HEK293 (cell line): ENCODE data around the gene INTS6.

Experiments used
- CTCF ChIA-PET: fragments of 350-600 bp; formaldehyde crosslinking; extraction: SDS; loops from one replicate; lab custom pipeline; 2021; ENCODE audit warnings: antibody characterized with exemption; lab: Yijun Ruan, JAX
- POLR2A ChIA-PET: fragments of 300-600 bp; formaldehyde crosslinking; extraction: SDS; loops from one replicate; lab custom pipeline; 2020; ENCODE audit warnings: antibody characterized with exemption, inconsistent platforms; lab: Yijun Ruan, JAX
- H3K27ac ChIP-seq: fragments of 200-500 bp; sonication (Bioruptor generic); 2 replicates; pipeline ENCODE4 v1.5.1; 2014; ENCODE audit warnings: low read depth, low read length, control low read depth, inconsistent platforms; ENCODE audit errors: extremely low read depth
- H3K36me3 ChIP-seq, 2 experiments: fragments of 200-500 bp in 1 of 2; sonication (Bioruptor generic) in 1 of 2; 1 replicate in 1 of 2; 2 replicates in 1 of 2; pipeline ENCODE4 v1.5.1; 2014 to 2017; ENCODE audit warnings: inconsistent platforms in 2 of 2, low read length in 2 of 2; ENCODE audit not compliant: control insufficient read depth in 2 of 2, insufficient read depth in 1 of 2
- H3K4me1 ChIP-seq: fragments of 200-500 bp; sonication (Bioruptor generic); 2 replicates; pipeline ENCODE4 v1.5.1; 2014; ENCODE audit warnings: mild to moderate bottlenecking, low read length, inconsistent platforms; ENCODE audit not compliant: control insufficient read depth, insufficient read depth
- H3K4me3 ChIP-seq: 2 replicates; pipeline ENCODE4 v1.5.1; 2011; ENCODE audit warnings: low read depth, mild to moderate bottlenecking, control low read depth, low read length, moderate library complexity
- H3K9me3 ChIP-seq: fragments of 200-500 bp; sonication (Bioruptor generic); 2 replicates; pipeline ENCODE4 v1.5.1; 2014; ENCODE audit warnings: low read depth, low read length, inconsistent platforms; ENCODE audit not compliant: control insufficient read depth, insufficient read depth
- EGR2 ChIP-seq: fragments of 450-650 bp; formaldehyde crosslinking; IDR thresholded peaks from 2 replicates; pipeline ENCODE4 v1.5.1; 2016; ENCODE audit warnings: low read depth, missing biosample characterization, missing genetic modification characterization
- GLIS1 ChIP-seq: fragments of 450-650 bp; formaldehyde crosslinking; IDR thresholded peaks from 2 replicates; pipeline ENCODE4 v1.5.1; 2016; ENCODE audit warnings: missing biosample characterization, missing genetic modification characterization
- HOXA7 ChIP-seq: sonication (generic); formaldehyde crosslinking; IDR thresholded peaks from 2 replicates; pipeline ENCODE4 v1.8.1; 2022; ENCODE audit warnings: missing genetic modification reagents, borderline replicate concordance
- SCRT2 ChIP-seq: fragments of 450-650 bp; formaldehyde crosslinking; IDR thresholded peaks from 2 replicates; pipeline ENCODE4 v1.5.1; 2016; ENCODE audit warnings: missing biosample characterization, missing genetic modification characterization
- TSHZ1 ChIP-seq: fragments of 450-650 bp; formaldehyde crosslinking; IDR thresholded peaks from 2 replicates; pipeline ENCODE4 v1.5.1; 2016; ENCODE audit warnings: missing biosample characterization, missing genetic modification characterization, borderline replicate concordance
- YY2 ChIP-seq: fragments of 450-650 bp; formaldehyde crosslinking; IDR thresholded peaks from 2 replicates; pipeline ENCODE4 v1.5.1; 2016; ENCODE audit warnings: missing biosample characterization, missing genetic modification characterization
- ZBTB10 ChIP-seq: fragments of 450-650 bp; formaldehyde crosslinking; IDR thresholded peaks from 2 replicates; pipeline ENCODE4 v1.5.1; 2016; ENCODE audit warnings: missing biosample characterization, missing genetic modification characterization
- ZEB2 ChIP-seq: fragments of 450-650 bp; formaldehyde crosslinking; IDR thresholded peaks from 2 replicates; pipeline ENCODE4 v1.5.1; 2016; ENCODE audit warnings: missing biosample characterization, missing genetic modification characterization
- ZFP69B ChIP-seq: fragments of 450-650 bp; formaldehyde crosslinking; IDR thresholded peaks from 2 replicates; pipeline ENCODE4 v1.5.1; 2016; ENCODE audit warnings: missing biosample characterization, missing genetic modification characterization
- ZNF138 ChIP-seq: fragments of 450-650 bp; formaldehyde crosslinking; IDR thresholded peaks from 2 replicates; pipeline ENCODE4 v1.5.1; 2016; ENCODE audit warnings: missing biosample characterization, missing genetic modification characterization, borderline replicate concordance
- ZNF140 ChIP-seq: fragments of 450-650 bp; formaldehyde crosslinking; IDR thresholded peaks from 2 replicates; pipeline ENCODE4 v1.5.1; 2016; ENCODE audit warnings: missing biosample characterization, missing genetic modification characterization
- ZNF26 ChIP-seq: fragments of 450-650 bp; formaldehyde crosslinking; IDR thresholded peaks from 2 replicates; pipeline ENCODE4 v1.5.1; 2016; ENCODE audit warnings: missing biosample characterization, missing genetic modification characterization
- ZNF292 ChIP-seq: fragments of 450-650 bp; formaldehyde crosslinking; IDR thresholded peaks from 2 replicates; pipeline ENCODE4 v1.5.1; 2016; ENCODE audit warnings: low read depth, missing biosample characterization, missing genetic modification characterization, borderline replicate concordance
- ZNF302 ChIP-seq: fragments of 450-650 bp; formaldehyde crosslinking; IDR thresholded peaks from 2 replicates; pipeline ENCODE4 v1.5.1; 2016; ENCODE audit warnings: missing biosample characterization, missing genetic modification characterization, low read depth
- ZNF335 ChIP-seq: fragments of 450-650 bp; formaldehyde crosslinking; conservative IDR thresholded peaks from 2 replicates; pipeline ENCODE4 v1.5.1; 2016; ENCODE audit warnings: missing biosample characterization, missing genetic modification characterization
- ZNF391 ChIP-seq: fragments of 450-650 bp; formaldehyde crosslinking; IDR thresholded peaks from 2 replicates; pipeline ENCODE4 v1.5.1; 2016; ENCODE audit warnings: low read depth, missing biosample characterization, missing genetic modification characterization, borderline replicate concordance
- ZNF473 ChIP-seq: fragments of 450-650 bp; formaldehyde crosslinking; IDR thresholded peaks from 2 replicates; pipeline ENCODE4 v1.5.1; 2017; ENCODE audit warnings: missing biosample characterization, missing genetic modification characterization
- ZNF558 ChIP-seq: fragments of 450-650 bp; formaldehyde crosslinking; IDR thresholded peaks from 2 replicates; pipeline ENCODE4 v1.5.1; 2016; ENCODE audit warnings: missing biosample characterization, missing genetic modification characterization
- ZNF571 ChIP-seq: fragments of 450-650 bp; formaldehyde crosslinking; IDR thresholded peaks from 2 replicates; pipeline ENCODE4 v1.5.0; 2017; ENCODE audit warnings: missing biosample characterization, missing genetic modification characterization
- ZNF639 ChIP-seq: fragments of 450-650 bp; formaldehyde crosslinking; IDR thresholded peaks from 2 replicates; pipeline ENCODE4 v1.5.1; 2016; ENCODE audit warnings: missing biosample characterization, missing genetic modification characterization
- ZNF660 ChIP-seq: fragments of 450-650 bp; IDR thresholded peaks from 2 replicates; pipeline ENCODE4 v1.5.1; 2018; ENCODE audit warnings: missing biosample characterization, mild to moderate bottlenecking, missing genetic modification characterization
- ZNF664 ChIP-seq: fragments of 450-650 bp; formaldehyde crosslinking; IDR thresholded peaks from 2 replicates; pipeline ENCODE4 v1.5.1; 2016; ENCODE audit warnings: missing biosample characterization, missing genetic modification characterization
- ZNF76 ChIP-seq: fragments of 450-650 bp; formaldehyde crosslinking; IDR thresholded peaks from 2 replicates; pipeline ENCODE4; 2016; ENCODE audit warnings: low read depth, missing biosample characterization, missing genetic modification characterization, borderline replicate concordance

Gene INTS6

GRCh38 chr13:51499841-51500240 lies 47.0 kb upstream of the INTS6 start (continued):
- TF ChIP-seq ZNF639 (tag by site-specific recombination) (no peak), ZEB2 (tag by site-specific recombination) (no peak), SCRT2 (tag by site-specific recombination) (no peak), TSHZ1 (tag by site-specific recombination) (no peak)

- Histone ChIP-seq H3K27ac (no peak overlapping the region), H3K9me3 (no peaks in the 10 kb centered on the region), H3K36me3 (no peaks in the 10 kb centered on the region), H3K4me3 (no peak overlapping the region), H3K4me1 (no peaks in the 10 kb centered on the region)
- TF ChIP-seq ZBTB10 (no peak), ZNF664 (tag by site-specific recombination) (no peak), ZNF558 (tag by site-specific recombination) (no peak), ZNF571 (tag by site-specific recombination) (no peak), ZFP69B (tag by site-specific recombination) (no peak), ZNF292 (tag by site-specific recombination) (no peak), GLIS1 (no peak), ZNF335 (no peak), ZNF138 (tag by site-specific recombination) (no peak), HOXA7 (CRISPR knock-in tag) (no peak)
- POLR2A ChIA-PET: no interaction called here
- CTCF ChIA-PET: no interaction called here
Observed at GRCh38 chr13:51495316-51495715, 42.5 kb upstream of the INTS6 start.

- no peak overlapping the region for H3K4me3 ChIP-seq
- no peak overlapping the region for H3K27ac ChIP-seq
- no peaks in the 10 kb centered on the region for H3K36me3 ChIP-seq
- no peak for TF ChIP-seq ZNF391 (tag by site-specific recombination)
- TF ChIP-seq YY2 (tag by site-specific recombination): no peak
- no peak for TF ChIP-seq ZNF26 (tag by site-specific recombination)
- no peak for TF ChIP-seq ZNF76 (tag by site-specific recombination)
- TF ChIP-seq EGR2 (tag by site-specific recombination): no peak
- no peak for TF ChIP-seq ZNF664 (tag by site-specific recombination)
- no peak for TF ChIP-seq ZNF473 (tag by site-specific recombination)
- no peak for TF ChIP-seq ZNF140 (tag by site-specific recombination)
- no peak for TF ChIP-seq ZNF302 (tag by site-specific recombination)
- TF ChIP-seq ZNF660 (tag by site-specific recombination): no peak
- no peaks in the 10 kb centered on the region for H3K4me1 ChIP-seq
- no peaks in the 10 kb centered on the region for H3K9me3 ChIP-seq
- CTCF ChIA-PET: no interaction called here
- POLR2A ChIA-PET: no interaction called here
Observed at GRCh38 chr13:51494156-51494555, 41.3 kb upstream of the INTS6 start.
